ENCODE results near the gene PDIA4.
"Not testable (repeated sequence)": the region's sequence is repeated elsewhere in the genome, so short reads cannot be mapped to it uniquely, and the experiment has no call there.

PDIA4 gene

DNA sequence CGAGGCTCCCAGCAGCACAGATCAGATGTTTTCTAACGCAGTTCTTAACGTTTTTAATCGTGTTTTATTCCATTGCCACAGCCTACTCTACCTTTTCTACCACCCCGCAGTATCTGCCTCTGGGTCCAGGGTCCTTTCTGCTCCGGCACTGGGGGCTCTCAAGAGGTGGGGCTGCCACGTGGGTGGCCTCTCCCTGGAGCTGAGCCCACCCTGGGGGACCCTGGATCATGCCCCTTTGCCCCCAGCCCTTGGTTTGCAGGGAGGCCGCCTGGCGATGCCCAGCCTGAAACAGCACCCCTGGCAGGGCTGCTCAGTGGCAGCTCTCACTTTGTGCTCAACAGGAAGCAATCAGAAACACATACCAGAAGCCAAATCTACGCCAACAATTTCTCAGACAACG lies 25.3 kb downstream of the PDIA4 start:
- DNase-seq = no peak

DNA sequence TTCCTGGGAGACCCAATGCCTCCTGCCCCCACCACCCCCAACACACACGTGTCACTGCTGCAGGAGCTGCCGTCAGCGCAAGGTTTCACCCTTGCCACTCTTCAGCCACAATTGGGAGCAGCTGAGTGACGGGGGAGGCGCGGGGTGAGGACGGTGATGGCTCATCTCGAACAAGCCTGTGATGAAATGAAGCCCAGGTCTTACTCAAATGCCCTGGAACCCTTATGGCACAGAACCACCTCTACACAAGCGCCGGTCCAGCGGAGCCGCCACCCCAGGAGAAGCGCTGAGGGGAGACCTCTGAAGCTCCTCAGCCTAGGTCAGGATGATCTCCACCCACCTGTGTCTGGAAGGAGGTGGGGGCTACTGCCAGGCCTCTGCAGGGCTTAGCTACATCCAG lies 25.7 kb downstream of the PDIA4 start:
- no peak for DNase-seq

DNA sequence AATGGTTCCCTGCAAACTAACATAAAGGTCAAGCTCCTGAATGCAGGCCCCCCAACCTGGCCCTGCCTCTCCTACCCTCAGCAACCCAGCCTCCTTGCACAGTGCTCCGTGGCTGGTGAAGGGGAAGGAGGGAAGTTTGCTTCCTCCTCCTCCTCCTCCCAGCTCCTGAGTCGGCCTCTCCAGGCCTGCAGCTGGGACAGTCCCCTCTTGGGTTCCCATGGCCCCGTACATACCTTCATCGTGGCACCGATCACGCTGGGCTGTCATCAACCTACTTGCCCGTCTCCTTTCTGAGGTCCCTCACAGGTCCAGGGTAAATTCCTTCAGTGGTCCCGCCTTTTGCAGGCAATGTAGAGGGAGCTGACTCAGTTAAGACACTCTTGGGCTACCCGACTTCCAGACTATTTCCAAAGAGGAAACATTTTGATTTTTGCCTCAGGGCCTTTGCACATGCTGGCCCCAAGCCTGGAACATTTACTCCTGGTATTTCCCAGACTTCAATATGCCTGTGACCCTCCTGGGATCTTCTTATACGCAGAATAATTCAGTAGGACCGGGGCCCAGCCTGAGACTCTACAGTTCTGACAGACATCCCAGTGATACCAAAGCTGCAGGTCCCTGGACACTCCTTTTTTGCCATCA lies 26.8 kb downstream of the PDIA4 start:
- no peak for DNase-seq

DNA sequence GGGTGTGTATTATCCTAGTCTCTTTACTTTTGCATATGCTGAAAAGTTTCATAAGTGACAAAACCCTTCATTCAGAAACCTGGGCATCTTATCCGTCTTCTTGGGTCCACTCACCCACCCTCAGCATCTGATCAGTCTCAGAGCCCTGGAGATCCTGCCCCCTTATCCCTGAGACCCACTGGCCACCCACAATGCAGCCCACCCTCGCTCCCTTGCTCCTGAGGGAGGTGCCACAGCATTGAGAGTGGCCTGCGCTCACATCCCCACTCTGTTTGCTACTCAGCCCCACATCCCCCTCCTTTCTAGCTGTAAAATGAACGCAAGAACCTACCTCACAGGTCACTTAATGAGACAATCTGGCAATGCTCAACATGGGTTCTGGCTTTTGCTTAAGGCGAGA lies 27.3 kb downstream of the PDIA4 start:
- DNase-seq = no peak

DNA sequence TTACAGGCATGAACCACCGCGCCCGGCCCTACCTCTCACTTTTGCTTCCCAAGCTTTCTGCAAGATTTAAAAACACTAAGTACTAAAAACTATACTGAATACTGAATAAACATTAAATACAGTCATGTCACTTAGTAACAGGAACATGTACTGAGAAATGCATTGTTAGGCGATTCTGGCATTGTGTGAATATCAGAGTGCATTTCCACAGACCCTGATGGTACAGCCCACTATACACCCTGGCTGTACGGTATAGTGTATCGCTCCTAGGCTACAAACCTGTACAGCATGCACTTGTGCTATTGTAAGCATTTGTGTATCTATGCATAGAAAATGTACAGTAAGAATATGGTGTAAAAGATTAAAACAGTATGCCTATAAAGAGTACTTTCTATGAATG lies 29.1 kb downstream of the PDIA4 start:
- no peak for DNase-seq

DNA sequence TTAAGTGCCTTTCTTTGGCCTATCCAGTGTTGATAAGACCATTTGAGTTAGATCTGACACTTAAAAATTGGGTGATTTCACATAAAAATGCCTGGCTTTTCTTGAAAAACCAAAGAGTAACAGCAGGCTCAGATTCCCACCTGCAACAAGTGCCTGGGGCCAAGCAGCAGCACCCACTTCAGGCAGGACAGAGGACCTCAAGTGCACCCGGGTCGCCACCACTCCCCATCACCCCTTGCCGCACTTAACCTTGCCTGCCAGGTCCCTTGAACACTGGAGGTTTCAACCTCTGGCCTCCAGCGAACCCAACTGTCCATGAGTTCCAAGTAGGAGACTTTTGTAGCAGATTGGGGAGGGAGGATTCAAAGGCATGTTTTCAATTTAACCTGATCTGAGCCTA lies 30.8 kb downstream of the PDIA4 start:
- DNase-seq = no peak

DNA sequence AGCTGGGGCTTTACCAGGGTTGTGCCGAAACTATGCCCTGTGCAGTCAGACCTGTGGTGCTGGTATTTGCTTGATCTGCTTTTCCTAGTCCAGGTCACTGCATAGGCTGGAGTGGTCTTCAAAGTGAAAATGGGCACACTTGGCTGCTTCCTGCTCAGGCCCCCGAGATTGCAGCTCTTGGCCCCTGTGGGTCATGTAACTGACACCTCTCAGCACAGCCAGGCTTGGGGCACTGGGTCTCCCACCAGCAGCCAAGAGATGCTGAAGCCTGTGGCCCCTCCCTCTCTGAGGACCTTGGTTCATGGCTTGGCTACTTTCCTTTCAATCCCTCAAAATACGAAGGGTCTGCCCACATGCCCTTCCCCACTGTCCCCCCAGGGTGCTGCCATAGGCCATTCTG lies 33.7 kb downstream of the PDIA4 start:
- DNase-seq = no peak

DNA sequence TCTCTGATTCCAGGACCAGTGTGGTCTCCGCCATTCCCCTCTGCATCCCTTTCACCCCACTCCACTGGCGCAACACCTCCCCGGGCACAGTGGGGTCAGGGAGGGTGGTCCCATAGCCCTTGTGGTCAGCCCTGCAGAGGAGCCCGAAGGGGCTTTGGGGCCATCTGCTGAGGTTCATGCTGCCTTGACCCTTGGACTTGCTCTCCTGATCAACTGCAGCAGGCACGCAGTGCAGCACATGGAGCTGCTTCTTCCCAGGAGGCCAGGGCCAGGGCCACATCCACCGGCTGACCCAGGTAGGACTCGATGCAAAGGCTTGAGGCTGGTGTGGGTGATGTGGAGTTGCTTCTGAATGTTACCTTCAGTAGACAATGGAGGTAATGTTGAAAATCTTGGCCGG lies 35.1 kb downstream of the PDIA4 start:
- DNase-seq = no peak

DNA sequence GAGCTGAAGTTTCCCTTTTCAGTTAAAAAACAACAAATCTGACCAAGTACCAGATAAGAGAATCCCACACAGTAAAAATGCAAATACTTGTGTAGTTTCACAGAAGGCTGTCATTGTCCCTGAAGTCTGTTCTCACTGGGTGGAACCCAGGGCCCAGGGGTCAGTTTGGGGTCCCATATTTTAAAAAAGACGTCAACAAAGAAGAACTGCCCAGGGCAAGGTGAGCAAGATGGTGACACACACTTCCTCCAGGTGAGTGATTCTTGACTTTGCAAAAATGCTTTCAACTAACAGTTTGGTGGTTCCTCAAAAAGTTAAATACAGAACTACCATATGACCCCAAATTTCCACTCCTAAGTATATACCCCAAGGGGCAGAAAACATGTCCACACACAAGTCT lies 36.8 kb downstream of the PDIA4 start:
- DNase-seq = no peak

DNA sequence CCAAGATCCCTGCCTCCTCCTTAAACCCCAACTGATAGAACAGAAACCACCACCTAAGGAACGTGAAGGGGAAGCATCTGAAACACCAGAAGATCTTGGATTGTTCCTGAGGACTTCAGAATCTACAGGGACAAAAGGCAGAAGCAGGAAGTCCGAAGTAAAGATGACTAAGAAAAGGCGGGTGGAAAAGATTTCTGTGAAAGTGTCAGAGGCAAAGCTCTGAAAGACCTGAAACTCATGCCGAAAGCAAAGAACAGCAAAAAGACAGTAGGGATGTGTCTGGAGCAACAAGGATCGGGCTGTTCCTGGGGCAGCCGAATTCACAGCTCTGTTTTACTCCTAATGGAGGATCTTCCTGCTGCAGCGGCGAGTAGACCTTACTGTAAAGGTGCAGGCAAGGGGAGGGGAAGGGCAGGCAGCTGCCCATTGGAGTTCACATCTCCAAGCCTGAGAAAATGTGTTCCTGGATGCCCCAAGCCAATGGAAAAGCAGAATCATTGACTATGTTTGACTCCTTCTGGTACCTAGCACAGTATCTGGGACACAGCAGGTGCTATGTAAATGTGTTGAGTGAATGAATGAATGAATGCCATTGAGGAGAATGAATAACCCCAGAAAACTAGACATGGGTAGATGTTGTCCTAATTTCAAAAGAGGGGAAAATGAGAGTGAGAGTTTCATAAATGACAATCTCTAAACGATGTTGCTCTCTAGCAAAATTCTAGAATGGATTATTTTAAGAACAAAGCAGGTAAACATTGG lies 40.4 kb downstream of the PDIA4 start:
- peak in 1 of 2 experiments; percentile 51 for DNase-seq

DNA sequence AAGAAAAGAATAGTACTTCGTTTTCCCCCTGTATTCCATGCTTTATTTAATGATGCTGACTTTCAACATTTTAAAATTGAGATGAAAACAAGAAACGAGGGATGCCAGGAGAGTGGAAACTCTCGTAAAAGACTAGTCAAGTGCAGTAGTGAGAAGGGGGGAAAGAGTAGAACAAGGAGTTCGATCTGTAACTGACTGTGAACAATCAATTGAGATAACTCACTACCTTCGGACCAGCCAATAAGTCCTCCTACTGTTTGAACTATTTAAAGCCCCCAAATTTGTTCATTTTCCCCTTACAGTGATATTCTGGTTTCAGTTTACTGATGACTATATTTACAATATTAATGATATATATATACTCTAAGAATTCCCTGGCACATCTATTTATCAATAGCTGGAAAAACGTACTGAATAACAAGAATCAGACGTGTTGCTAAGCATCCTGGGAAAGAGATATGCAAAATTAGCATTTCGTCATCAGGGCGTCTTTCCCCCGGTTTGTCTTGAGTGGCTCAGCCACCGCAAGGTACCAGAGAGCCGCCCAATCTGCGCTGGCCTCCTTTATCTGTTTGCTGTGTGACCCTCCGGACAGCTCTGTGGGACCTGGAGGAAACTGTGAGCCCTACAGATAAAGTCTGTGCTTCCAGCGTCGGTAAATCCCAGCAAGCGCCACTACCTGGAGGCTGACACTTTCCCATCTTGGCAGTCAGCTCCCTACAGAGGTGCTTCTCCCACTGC lies 41.1 kb downstream of the PDIA4 start:
- DNase-seq = peak; percentile 93

DNA sequence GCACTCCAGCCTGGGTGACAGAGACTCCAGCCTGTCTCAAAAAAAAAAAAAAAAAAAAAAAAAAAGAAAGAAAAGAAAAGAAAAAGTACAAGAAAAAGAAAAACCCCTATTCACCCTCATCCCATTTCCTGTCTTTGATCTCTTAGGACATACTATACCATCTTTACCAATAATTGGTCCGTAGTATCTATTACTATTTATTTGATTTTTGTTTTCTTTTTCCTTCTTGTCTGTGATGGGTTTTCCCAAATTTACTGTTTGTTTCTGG lies 41.6 kb downstream of the PDIA4 start:
- no peak for DNase-seq

DNA sequence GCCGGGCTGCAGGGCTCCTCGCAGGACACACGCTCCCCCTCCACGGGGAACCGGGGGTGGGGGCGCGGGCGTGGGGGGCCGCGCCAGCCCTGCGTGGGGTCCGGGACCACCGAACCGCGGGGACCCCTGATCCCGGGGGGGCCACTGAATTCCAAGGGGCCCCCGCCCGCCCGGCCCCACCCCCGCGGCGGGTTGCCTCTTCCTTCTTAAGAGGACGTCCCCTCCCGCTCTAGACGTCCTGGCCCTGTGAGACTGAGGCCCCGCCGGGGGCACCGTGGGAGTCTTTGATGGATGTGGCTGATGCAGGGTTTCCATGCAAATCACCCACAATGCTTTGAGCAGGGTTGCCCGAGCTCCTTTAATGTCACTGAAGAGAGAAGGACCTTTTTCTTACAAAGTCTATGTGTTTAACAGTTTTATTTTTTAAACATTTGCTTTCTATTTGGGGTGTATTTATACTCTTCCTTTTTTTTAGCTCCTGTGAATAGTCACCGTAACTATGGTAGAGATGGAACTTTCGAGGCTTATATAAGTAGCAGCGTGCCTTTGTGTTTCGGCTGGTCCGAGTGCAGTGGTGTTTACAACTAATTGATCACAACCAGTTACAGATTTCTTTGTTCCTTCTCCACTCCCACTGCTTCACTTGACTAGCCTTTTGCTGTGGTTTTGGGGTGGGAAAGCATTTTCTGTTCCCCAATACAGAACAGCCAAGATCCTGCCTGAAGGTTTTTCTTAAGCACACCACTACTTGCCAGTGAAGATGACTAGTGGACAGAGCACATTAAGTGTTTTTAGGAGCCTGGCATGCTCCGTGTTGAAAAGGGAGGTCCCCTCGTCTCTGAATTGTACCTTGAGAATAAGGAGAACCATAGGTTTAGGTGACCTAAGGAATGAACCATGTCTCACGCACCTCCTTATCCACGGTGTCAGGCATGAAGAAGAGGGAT lies 44.8 kb downstream of the PDIA4 start:
- peak; percentile 64 to 67 for DNase-seq

DNA sequence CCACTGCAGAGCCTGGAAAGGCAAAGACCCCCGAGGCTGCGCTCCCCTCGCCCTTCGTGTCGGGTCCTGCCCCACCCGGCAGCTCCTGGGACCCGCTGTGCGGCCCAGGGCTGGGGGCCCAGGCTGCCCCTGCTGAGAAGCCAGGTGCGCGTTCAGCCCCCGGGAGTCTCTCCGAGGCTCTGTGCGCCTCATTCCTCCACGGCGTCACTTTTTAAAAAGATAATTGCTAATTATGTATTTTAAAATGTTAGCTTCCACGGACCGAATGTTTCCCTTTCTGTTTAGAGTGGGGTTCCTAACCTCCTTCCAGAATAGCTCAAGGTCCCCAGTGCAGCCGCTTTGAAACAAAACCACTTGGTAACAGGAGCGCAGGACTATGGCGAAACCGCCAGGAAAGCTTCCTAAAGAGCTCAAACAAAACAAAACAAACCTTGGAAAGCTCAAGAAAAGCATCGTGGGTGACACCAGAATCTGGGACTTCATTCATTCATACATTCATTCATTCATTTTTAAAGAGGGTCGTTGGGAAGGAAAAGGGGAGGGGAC lies 45.6 kb downstream of the PDIA4 start:
- DNase-seq = peak; percentile 32 to 39

DNA sequence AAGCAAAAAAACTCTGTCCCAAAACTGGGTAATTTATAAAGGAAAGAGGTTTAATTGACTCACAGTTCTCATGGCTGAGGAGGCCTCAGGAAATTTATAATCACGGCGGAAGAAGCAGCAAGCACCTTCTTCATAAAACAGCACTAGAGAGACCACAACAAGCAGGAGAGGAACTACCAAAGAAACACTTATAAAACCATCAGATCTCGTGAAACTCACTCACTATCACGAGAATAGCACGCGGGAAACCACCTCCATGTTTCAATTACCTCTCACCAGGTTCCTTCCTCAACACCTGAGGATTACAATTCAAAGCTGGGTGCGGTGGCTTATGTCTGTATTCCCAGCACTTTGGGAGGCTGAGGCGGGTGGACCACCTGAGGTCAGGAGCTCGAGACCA lies 48.5 kb downstream of the PDIA4 start:
- DNase-seq = no peak

DNA sequence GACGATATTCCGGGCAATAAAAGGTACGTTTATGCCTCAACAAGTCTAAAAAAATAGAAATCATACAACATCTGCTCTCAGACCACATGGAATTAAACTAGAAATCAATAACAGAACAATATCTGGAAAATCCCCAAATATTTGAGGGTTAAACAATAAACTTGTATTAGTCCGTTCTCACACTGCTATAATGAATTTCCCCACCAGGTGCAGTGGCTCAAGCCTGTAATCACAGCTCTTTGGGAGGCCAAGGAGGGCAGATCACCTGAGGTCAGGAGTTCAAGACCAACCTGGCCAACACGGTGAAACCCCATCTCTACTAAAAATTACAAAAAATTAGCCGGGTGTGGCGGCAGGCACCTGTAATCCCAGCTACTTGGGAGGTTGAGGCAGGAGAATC lies 49.2 kb downstream of the PDIA4 start:
- not testable (repeated sequence) for DNase-seq

DNA sequence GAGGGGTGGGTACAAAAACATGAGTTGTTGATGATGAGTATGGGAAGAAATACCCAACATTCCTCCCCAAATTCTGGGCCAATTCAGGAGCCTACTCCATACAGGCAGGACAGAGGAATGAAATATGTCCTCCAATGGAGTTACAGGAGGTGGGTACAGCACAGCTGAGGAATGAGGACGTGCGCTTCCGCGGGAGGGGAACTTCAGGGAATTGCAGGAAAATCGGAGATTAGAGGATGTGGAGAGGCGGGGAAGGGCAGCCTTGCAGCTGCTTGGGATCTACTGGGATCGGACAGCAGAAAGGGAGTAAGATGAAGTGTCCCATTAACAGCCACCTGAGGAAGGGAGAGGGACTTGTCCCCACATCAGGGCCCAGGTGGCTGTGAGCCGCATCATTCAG lies 50.2 kb downstream of the PDIA4 start:
- no peak for DNase-seq

DNA sequence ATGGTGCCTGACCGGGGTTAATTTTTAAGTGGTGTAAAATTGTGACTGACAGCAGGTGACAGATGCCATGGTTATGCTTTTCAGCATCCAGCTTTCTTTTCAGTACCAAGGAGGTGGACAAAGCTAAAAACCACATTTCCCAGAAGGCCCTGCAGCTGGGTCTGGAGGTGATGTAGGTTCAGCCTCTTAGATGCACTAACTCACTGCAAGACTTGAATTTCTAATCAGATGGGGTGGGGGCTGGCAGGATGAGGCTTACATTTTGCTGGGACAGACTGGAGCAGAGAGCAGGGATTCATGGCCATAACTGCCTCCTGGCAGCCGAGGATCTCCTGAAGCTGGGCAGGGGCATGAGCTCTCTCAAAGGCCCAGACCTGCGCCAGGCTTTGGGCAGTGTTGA lies 52.4 kb downstream of the PDIA4 start:
- no peak for DNase-seq

DNA sequence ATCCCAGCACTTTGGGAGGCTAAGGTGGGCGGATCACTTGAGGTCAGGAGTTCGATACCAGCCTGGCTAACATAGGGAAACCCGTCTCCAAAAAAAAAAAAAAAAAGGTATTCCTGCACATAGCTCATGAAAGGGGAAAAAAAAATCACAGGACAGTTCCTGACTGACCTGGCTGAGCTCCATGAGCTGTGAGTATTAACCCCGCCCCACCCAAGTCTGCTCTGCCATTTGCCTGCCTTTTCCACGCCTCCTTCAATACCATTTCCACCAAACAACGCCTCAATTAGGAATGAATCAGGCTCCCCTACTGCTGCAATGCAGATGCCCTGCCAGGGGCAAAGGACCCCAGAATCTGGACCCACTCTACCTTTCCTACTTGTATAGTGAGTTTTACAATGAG lies 55.0 kb downstream of the PDIA4 start:
- no peak for DNase-seq

DNA sequence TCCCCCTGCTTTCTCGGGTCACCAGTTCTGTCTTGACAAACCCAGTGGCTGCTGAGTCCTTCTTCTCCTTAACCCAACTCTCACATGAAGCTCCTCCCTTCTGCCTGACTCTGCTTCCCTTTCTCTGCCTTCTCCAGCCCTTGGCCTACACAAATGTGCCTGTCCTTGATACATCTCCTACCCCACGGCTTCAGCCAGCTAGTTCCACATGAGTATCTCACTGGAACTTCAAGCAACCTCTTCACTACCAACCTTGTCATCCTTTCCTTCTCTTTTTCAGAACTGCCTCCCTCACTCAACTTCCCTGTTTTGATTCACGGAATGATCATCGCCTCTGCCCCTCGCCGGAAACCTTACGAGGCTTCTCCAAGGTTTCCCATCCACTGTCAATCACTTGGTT lies 55.9 kb downstream of the PDIA4 start:
- DNase-seq = peak in 1 of 2 experiments; percentile 28

DNA sequence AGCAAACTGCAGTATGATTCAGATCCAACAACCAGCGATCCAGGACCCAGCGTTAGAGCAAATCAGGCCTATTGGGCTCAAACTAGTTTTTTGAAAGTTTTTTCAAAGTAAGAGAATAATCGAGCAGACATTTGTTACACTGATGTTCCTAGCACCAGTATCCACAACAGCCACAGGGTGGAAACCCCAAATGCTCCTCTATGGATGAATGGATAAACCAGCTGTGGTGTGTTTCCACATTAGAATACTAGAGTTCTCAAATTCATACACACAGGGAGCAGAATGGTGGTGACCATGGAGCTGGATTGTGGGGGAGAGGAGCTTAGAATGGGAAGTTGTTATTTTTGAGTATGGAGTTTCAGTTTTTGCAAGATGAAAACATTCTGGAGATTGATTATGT lies 60.7 kb downstream of the PDIA4 start:
- no peak for DNase-seq

DNA sequence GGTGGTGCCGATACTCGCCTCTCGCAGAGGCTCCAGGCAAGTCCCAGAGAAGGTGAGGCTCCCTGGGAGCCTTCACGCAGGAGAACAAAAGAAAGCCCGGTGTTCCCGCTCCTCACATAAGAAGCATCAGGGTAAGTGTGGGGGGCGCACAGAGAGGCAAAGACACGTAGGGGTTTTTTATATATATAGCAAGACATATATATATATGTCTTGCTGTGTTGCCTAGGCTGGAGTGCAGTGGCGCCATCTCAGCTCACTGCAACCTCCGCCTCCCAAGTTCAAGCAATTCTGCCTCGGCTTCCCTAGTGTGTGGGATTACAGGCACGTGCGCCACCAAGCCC lies 61.3 kb downstream of the PDIA4 start:
- DNase-seq = no peak

Measured in Kasumi-1 (cell line).